Left ventricle myocardium inferior (tissue), 1 donor: ENCODE data around the gene XRN1. TPM values are rescaled to one million over a fixed set of nuclear protein-coding genes. Genes with fewer than 3 reads are reported as not detected.

Experiments used
- DNase-seq: peaks from one replicate; pipeline ENCODE4 v3.0.0-alpha.2; 2020
- H3K27ac ChIP-seq: fragments of 200-600 bp; replicated peaks from 2 replicates; pipeline ENCODE4 v1.8.0; 2021
- H3K27me3 ChIP-seq: fragments of 200-600 bp; 2 replicates; pipeline ENCODE4 v1.8.0; 2021; ENCODE audit warnings: low read depth
- H3K36me3 ChIP-seq: fragments of 200-600 bp; 2 replicates; pipeline ENCODE4 v1.8.0; 2021
- H3K4me1 ChIP-seq: fragments of 200-600 bp; 2 replicates; pipeline ENCODE4 v1.8.0; 2021
- H3K4me3 ChIP-seq: fragments of 200-600 bp; 2 replicates; pipeline ENCODE4 v1.8.0; 2021; ENCODE audit warnings: mild to moderate bottlenecking, moderate library complexity
- H3K9me3 ChIP-seq: fragments of 200-600 bp; replicated peaks from 2 replicates; pipeline ENCODE4 v1.8.0; 2021
- intact Hi-C: fragments of 100-400 bp; cut with micrococcal nuclease; formaldehyde crosslinking; loops from one replicate; pipeline ENCODE4 v1.11.0; 2022
- total RNA-seq: library from RNA; stranded (reverse); fragmentation: NEBNext Ultra II Directional; extraction: Animal tissue kit (Norgen Biotek cat#: 25700); gene quantifications from one replicate; pipeline ENCODE4 v1.2.1, GENCODE V29; 2021
- TF ChIP-seq, protein P1 (sequence below): fragments of 200-600 bp; IDR thresholded peaks from 2 replicates; pipeline ENCODE4 v1.8.0; 2021; ENCODE audit warnings: antibody characterized with exemption, mild to moderate bottlenecking, borderline replicate concordance
- donor health status: DM: no; HTN: yes; CAD: no; lungs with severe emphysema.

The XRN1 gene
- total RNA-seq, 1 donor from 2014 or later: 16.1 TPM

- no peak for DNase-seq
- Histone ChIP-seq H3K4me1 (no peaks in the 10 kb centered on the region), H3K36me3 (peaks cover 91% of the 10 kb centered on the region), H3K27ac (no peak overlapping the region), H3K27me3 (no peaks in the 10 kb centered on the region), H3K9me3 (peaks cover 25% of the 10 kb centered on the region), H3K4me3 (no peak overlapping the region)
- intact Hi-C loops: no loop called here
- TF ChIP-seq, protein P1, sequence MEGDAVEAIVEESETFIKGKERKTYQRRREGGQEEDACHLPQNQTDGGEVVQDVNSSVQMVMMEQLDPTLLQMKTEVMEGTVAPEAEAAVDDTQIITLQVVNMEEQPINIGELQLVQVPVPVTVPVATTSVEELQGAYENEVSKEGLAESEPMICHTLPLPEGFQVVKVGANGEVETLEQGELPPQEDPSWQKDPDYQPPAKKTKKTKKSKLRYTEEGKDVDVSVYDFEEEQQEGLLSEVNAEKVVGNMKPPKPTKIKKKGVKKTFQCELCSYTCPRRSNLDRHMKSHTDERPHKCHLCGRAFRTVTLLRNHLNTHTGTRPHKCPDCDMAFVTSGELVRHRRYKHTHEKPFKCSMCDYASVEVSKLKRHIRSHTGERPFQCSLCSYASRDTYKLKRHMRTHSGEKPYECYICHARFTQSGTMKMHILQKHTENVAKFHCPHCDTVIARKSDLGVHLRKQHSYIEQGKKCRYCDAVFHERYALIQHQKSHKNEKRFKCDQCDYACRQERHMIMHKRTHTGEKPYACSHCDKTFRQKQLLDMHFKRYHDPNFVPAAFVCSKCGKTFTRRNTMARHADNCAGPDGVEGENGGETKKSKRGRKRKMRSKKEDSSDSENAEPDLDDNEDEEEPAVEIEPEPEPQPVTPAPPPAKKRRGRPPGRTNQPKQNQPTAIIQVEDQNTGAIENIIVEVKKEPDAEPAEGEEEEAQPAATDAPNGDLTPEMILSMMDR: no peak
Measured at GRCh38 chr3:142484912-142485435, 37.1 kb upstream of the XRN1 start.

GRCh38 chr3:142481196-142481595 lies 33.4 kb upstream of the XRN1 start:
- TF ChIP-seq, protein P1: no peak

GRCh38 chr3:142470826-142471225 lies 23.0 kb upstream of the XRN1 start:
- no peaks in the 10 kb centered on the region for H3K4me1 ChIP-seq
- intact Hi-C loops: no loop called here
- TF ChIP-seq, protein P1: no peak
- H3K9me3 ChIP-seq: peaks cover 24% of the 10 kb centered on the region
- no peak overlapping the region for H3K4me3 ChIP-seq
- DNase-seq: no peak
- H3K27ac ChIP-seq: no peak overlapping the region
- H3K36me3 ChIP-seq: peaks cover 12% of the 10 kb centered on the region
- no peaks in the 10 kb centered on the region for H3K27me3 ChIP-seq

More at GRCh38 chr3:142481196-142481595, 33.4 kb upstream of the XRN1 start:
- intact Hi-C loops: no loop called here
- Histone ChIP-seq H3K9me3 (peaks cover 31% of the 10 kb centered on the region), H3K36me3 (peaks cover 63% of the 10 kb centered on the region), H3K27ac (no peak overlapping the region), H3K4me1 (no peaks in the 10 kb centered on the region), H3K4me3 (no peak overlapping the region), H3K27me3 (no peaks in the 10 kb centered on the region)
- no peak for DNase-seq

- no peak for DNase-seq
- no peak overlapping the region for H3K4me3 ChIP-seq
- H3K4me1 ChIP-seq: no peaks in the 10 kb centered on the region
- intact Hi-C loops: no loop called here
- H3K27me3 ChIP-seq: no peaks in the 10 kb centered on the region
- peaks cover 9% of the 10 kb centered on the region for H3K9me3 ChIP-seq
- no peak overlapping the region for H3K27ac ChIP-seq
- H3K36me3 ChIP-seq: peaks cover 22% of the 10 kb centered on the region
- TF ChIP-seq, protein P1: no peak
Measured at GRCh38 chr3:142468456-142468855, 20.6 kb upstream of the XRN1 start.

GRCh38 chr3:142467768-142468167 lies 19.9 kb upstream of the XRN1 start:
- H3K36me3 ChIP-seq: peaks cover 17% of the 10 kb centered on the region

More at GRCh38 chr3:142467768-142468167, 19.9 kb upstream of the XRN1 start:
- H3K9me3 ChIP-seq: peaks cover 2% of the 10 kb centered on the region
- no peaks in the 10 kb centered on the region for H3K27me3 ChIP-seq
- H3K4me1 ChIP-seq: no peaks in the 10 kb centered on the region
- DNase-seq: no peak
- H3K4me3 ChIP-seq: no peak overlapping the region
- no peak overlapping the region for H3K27ac ChIP-seq
- intact Hi-C loops: no loop called here
- TF ChIP-seq, protein P1: no peak
